HG02678 (cell line): ENCODE results near the gene KIF5C.

Experiments used
- ATAC-seq: cut with Tn5 transposase; IDR thresholded peaks from one replicate; pipeline ENCODE4 v1.9.1; 2021; ENCODE audit warnings: mild to moderate bottlenecking, moderate library complexity; ENCODE audit not compliant: unreplicated experiment

KIF5C gene

GRCh38 chr2:148922776-148923475, 47.9 kb downstream of the KIF5C start:
- ATAC-seq: no peak

DNA sequence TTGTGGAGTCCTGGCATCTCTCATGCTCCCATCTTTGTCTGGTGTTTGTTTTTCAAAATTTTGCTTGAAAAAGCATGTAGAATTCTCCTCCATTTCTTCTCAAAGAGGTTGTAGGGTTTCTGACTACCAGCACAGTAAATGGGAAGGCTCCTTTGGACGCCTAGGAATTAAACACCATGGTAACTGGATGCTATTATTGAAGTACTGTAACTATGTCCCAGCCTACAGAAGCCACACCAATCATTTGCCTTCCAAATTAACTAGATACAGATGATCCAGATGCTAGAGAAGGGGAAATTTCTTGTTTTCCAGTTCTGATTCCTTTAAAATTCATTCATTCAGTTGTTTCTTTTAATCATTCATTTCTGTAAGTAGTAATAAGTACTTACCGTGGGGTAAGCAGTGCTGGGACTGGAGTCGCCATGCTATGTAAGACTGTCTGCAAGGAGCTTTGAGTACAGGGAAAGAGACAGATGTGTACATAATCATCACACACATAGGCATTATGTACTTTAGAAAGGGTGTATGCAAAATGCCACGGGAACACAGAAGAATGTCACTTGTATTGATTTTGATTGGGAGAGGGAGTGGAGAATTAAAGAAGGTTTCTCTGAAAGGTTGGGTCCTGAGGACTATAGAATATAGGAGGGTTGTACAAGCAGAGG, 49.6 kb downstream of the KIF5C start:
- ATAC-seq: no peak

GRCh38 chr2:148926291-148926961, 51.4 kb downstream of the KIF5C start:
- peak; percentile 93 for ATAC-seq

DNA sequence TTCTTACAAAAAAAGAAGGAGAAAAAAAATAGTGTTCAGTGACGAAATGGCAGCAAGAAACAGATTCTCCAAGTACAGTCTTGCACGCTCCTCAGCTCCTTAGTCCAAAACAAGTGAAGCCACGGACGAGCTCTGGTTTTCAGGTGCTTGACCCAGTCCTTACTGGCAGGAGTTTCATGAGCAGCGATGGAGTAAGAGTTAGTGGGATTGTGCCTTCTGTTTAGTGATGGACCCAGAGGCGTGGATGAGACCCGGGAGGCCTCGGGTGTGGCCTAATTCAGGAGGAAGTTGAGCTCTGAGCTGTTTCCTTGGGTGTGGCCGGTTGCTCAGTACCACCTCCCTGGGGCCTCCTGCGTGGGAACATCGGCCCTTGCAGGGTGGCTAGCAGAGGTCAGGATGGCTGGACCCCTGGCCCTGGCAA, 52.0 kb downstream of the KIF5C start:
- ATAC-seq: peak; percentile 64

GRCh38 chr2:148928395-148928794, 53.4 kb downstream of the KIF5C start:
- ATAC-seq: no peak

DNA sequence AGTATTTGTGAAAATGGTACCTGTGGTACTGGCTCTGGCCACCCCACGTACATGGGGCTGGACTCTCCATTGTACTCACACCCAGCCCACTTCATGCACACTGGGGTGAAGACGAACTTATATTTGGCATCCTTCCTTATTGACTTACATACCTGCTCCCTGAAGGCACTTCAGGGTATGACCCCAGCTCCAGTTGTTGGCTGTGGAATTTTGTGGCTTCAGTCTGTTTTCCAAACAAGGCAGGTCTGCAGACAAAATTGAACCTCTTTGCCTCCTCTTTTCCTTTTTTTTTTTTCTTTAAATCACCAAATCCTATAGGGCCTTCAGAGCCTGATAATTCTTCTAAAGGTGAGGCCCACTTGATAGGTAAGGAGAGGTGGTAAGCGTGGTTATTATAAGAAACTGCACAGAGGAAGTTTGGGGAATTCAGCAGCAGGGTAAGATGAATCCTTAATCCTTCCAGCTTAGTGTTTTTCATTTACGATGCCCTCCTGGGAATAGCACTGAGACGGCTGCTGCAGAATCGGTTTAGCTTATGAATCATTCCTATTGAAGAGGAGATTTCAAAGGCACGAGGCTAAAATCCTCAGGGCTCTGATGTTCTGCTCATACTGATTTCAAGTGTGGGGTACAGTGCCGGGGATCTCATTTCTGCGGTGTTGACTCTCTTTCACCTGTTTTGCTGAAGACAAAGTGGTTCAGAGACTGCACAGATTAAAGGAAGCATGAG, 55.2 kb downstream of the KIF5C start:
- no peak for ATAC-seq

GRCh38 chr2:148932536-148932935, 57.5 kb downstream of the KIF5C start:
- no peak for ATAC-seq

DNA sequence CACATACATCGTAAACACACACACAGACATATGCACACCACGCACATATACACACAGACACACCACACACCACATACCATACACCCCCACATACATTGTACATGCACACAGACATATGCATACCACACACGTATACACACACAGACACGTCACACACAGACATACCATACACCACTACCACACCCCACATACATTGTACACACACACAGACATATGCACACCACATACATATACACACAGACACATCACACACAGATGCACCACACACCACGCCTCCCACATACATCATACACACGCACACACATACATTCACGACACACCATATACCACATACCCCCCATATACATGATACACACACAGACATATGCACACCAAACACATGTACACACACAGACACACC, 58.4 kb downstream of the KIF5C start:
- no peak for ATAC-seq

GRCh38 chr2:148935791-148936190, 60.8 kb downstream of the KIF5C start:
- ATAC-seq: no peak

GRCh38 chr2:148936857-148937450, 61.9 kb downstream of the KIF5C start:
- ATAC-seq: no peak

- no peak for ATAC-seq
These were observed 64.2 kb downstream of the KIF5C start for GRCh38 chr2:148939271-148939670.

- ATAC-seq: no peak
These were observed 68.1 kb downstream of the KIF5C start for GRCh38 chr2:148943097-148943496.

GRCh38 chr2:148944536-148944935, 69.5 kb downstream of the KIF5C start:
- ATAC-seq: no peak

DNA sequence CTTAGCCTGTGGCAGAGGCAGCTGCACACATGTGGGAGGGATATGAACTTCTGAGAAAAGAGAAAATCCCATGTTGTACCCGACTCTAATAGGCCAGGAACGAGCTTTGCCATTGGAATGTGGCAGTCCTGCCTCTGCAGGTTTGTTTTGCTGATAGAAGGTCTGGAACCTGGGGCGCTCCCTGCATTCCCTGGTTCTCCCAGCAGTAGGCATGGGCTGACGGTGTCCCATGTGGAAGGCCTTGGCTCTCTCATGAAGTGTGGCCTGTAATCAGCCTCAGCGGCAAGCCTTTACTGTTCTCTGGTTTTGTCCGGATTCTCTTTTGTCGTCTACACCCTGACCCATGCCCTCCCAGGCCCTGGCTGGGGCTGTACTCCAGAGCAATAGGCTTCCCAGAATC, 72.3 kb downstream of the KIF5C start:
- no peak for ATAC-seq

GRCh38 chr2:148948868-148949267, 73.8 kb downstream of the KIF5C start:
- no peak for ATAC-seq

DNA sequence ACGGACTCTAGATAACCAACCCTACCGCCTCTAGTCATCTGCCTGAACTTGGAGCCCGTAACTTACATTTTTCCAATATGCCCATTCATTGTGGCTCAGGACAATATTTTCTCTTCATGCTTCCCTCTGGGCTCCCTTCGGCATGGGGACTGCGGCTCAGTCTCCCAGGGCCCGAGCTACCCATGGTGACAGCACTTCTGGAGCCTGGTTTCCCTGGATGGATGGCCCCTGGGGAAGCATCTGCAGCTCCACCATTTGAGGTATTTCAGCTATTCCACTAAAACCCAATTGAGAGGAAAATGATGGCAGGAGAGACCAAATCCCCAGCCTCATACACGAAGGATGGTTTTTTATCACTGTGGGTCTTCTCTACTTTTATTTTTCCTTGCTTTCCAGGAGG, 74.3 kb downstream of the KIF5C start:
- ATAC-seq: no peak

DNA sequence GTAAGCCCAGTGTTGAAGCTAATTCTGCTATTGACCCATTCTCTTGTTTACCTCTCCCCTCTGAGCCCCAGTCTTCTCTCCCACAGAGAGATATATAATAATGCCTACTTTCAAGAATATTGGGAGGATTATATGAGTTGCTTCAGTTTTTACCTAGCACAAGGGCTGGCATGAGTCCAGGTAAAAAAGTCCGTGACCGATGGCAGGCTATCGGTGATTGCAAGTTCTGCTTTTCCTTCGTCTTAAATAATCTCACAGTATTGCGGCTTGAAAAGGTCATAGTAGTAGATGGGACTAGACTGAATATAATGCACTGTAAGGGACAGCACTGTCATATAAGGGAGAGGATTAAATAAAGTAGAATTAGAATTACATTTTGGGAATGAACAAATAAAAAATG, 77.6 kb downstream of the KIF5C start:
- ATAC-seq: no peak

- no peak for ATAC-seq
These were observed 78.4 kb downstream of the KIF5C start for GRCh38 chr2:148953426-148953825.

DNA sequence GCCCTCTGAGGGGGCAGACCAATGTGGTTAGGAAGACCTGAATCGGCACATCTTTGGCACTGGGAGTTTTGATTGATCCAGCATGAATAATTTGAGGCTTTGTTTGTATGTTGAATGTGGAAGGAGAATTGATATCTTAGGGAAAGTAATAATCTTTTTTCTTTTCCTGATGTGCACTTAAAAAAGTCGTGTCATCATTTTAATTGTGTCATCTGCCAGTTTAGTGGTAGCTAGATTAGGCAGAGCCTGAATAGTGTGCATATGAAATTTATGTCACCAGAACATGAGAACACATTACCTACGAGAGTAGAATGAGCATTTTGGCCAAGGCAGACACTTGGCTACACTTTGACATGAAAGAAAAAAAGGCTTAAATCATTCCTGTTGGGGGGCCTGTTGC, 79.5 kb downstream of the KIF5C start:
- no peak for ATAC-seq

GRCh38 chr2:148955798-148956197, 80.8 kb downstream of the KIF5C start:
- ATAC-seq: no peak

DNA sequence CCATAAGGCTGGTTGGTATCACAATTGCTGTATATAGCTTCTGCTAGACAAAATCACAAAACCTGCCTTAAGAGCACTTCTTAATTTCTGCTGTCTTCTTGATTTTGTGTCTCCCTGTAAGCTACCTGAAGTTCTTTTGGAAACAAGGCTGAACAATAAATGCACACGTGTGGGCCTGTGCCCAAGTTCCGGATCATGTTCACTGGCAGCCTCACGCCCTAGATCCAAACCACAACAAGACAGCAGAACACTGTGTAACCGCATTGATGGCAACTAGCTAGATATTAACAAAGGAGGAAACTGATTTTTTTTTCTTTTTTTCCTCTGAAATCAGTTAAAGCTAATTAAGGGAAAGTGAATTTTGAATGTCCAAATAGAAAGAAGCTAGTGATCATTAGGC, 82.0 kb downstream of the KIF5C start:
- ATAC-seq: no peak
